ENCODE results near the gene CCDC183. TPM values are rescaled to one million over a fixed set of nuclear protein-coding genes. Genes with fewer than 3 reads are reported as not detected.

CCDC183 gene
- total RNA-seq, 1 donor from 2014 or later, result 9.0 TPM

DNA sequence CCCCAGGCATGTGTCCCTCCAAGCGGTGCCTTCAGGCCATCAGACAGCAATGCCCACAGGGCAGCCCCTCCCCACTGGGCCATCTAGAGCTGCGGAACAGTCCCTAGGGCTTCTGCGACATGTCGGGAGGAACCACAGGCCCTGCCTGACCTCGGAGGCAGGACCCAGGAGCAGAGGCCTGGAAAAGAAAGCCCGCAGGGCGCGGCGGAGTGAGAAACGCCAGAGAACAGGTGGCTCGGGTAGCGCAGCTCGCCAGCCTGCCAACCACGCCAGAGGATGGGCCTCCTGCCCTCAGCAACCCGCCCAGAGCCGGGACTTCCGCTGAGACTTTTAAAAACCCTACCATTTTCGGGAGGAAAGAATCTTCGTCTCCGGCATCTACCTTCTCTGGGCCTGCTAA, 38.8 kb upstream of the CCDC183 start:
- Mint-ChIP-seq H3K4me1 (ENCODE audit: low read depth) (no peaks in the 10 kb centered on the region), H3K4me3 (ENCODE audit: low read depth) (no peak overlapping the region), H3K27me3 (peaks cover 5% of the 10 kb centered on the region), H3K9me3 (ENCODE audit: low read depth) (peaks cover 5% of the 10 kb centered on the region), H3K27ac (no peak overlapping the region), H3K36me3 (ENCODE audit: insufficient read depth) (no peaks in the 10 kb centered on the region)
- DNase-seq (ENCODE audit: low spot score, unreplicated experiment), result no peak
- TF ChIP-seq, protein P1, sequence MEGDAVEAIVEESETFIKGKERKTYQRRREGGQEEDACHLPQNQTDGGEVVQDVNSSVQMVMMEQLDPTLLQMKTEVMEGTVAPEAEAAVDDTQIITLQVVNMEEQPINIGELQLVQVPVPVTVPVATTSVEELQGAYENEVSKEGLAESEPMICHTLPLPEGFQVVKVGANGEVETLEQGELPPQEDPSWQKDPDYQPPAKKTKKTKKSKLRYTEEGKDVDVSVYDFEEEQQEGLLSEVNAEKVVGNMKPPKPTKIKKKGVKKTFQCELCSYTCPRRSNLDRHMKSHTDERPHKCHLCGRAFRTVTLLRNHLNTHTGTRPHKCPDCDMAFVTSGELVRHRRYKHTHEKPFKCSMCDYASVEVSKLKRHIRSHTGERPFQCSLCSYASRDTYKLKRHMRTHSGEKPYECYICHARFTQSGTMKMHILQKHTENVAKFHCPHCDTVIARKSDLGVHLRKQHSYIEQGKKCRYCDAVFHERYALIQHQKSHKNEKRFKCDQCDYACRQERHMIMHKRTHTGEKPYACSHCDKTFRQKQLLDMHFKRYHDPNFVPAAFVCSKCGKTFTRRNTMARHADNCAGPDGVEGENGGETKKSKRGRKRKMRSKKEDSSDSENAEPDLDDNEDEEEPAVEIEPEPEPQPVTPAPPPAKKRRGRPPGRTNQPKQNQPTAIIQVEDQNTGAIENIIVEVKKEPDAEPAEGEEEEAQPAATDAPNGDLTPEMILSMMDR (IDR thresholded peaks at IDR 0.05; ENCODE audit: unreplicated experiment), result no peak

DNA sequence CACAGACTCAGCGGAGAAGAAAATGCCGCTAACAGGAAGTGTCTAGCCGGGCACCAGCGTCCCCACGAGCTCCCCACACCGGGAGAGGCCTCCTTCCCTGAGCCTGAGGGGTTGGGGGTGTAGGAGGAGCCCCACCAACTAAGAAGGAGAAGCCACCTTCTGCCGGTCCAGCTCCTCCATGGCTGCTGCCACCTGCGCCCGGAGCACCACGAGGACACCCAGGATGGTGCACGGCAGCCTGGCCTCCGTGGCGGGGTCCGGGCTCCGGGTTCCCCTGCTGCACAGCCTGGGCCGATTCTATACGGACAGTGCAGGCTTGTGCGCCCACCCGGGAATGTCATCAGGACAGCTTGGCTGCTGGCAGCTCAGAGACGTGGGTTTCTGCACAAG, 38.4 kb upstream of the CCDC183 start:
- no peak for DNase-seq (ENCODE audit: low spot score, unreplicated experiment)
- H3K4me3 Mint-ChIP-seq (ENCODE audit: low read depth), result no peak overlapping the region
- TF ChIP-seq, protein P1 (IDR thresholded peaks at IDR 0.05; ENCODE audit: unreplicated experiment), result no peak
- peaks cover under 1% of the 10 kb centered on the region for H3K27me3 Mint-ChIP-seq
- H3K4me1 Mint-ChIP-seq (ENCODE audit: low read depth), result no peaks in the 10 kb centered on the region
- no peaks in the 10 kb centered on the region for H3K36me3 Mint-ChIP-seq (ENCODE audit: insufficient read depth)
- no peak overlapping the region for H3K27ac Mint-ChIP-seq
- peaks cover under 1% of the 10 kb centered on the region for H3K9me3 Mint-ChIP-seq (ENCODE audit: low read depth)

DNA sequence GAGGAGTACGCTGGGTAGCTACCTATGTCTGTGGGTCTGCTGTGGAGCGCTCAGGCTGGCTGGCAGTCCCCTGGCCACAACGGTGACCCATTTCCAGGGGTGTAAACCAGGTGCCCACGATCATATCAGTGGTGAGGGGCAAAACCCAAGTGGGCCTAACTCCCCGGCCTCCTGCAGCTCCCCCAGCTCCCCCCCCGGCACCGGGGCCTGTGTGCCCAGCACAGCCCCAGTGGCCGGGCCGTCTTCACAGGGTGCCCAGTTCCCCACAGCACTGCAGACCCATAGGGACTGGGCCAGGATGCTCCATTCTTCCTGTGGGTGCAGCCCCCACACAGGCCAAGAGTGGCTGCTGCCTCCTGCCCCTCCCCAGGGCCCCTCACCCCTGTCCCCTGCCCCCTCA, 37.1 kb upstream of the CCDC183 start:
- H3K4me3 Mint-ChIP-seq (ENCODE audit: low read depth), result no peak overlapping the region
- H3K9me3 Mint-ChIP-seq (ENCODE audit: low read depth), result no peaks in the 10 kb centered on the region
- no peaks in the 10 kb centered on the region for H3K27me3 Mint-ChIP-seq
- TF ChIP-seq, protein P1 (IDR thresholded peaks at IDR 0.05; ENCODE audit: unreplicated experiment), result no peak
- no peaks in the 10 kb centered on the region for H3K4me1 Mint-ChIP-seq (ENCODE audit: low read depth)
- no peaks in the 10 kb centered on the region for H3K36me3 Mint-ChIP-seq (ENCODE audit: insufficient read depth)
- DNase-seq (ENCODE audit: low spot score, unreplicated experiment), result no peak
- no peak overlapping the region for H3K27ac Mint-ChIP-seq

DNA sequence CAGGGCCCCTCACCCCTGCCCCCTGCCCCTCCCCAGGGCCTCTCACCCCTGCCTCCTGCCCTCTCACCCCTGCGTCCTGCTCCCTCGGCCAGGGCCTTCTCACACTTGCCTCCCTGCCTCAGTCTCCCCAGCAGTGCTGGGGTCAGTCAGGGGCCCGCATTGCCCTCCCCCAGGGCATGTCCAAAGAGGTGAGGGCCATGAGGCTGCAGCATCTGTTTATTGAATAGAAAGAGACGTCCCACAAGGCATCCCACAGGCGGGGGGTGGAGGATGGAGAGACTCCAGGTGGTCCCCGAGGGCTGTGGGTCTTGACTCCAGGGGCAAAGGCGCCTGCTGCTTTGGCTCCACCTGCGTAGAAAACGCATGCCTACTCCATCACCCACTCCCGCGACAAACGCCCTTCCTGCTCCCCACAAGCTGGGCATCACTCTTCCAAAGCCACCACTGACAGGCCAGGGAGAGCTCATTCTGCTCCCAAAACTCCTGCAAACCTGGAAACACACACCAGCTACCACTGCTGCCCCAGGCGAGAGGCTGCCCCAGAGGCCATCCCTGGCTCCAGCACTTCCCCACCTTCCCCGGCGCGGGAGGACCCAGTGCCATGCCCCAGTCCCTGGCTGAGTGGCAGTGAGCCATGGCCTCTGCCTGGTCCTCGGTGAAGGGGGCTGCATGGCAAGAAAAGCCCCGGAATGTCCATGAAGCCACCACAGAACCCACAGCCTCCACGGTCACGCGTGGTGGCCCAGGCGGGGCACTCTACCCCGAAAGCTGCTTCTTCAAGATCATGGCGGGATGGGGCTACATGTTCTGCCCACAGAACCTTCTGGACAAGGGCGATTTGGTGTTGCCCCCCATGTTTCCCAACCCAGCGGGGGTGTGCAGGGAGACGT, 36.5 kb upstream of the CCDC183 start:
- no peaks in the 10 kb centered on the region for H3K36me3 Mint-ChIP-seq (ENCODE audit: insufficient read depth)
- H3K27ac Mint-ChIP-seq, result no peak overlapping the region
- H3K9me3 Mint-ChIP-seq (ENCODE audit: low read depth), result no peaks in the 10 kb centered on the region
- TF ChIP-seq, protein P1 (IDR thresholded peaks at IDR 0.05; ENCODE audit: unreplicated experiment), result no peak
- H3K4me1 Mint-ChIP-seq (ENCODE audit: low read depth), result no peaks in the 10 kb centered on the region
- H3K4me3 Mint-ChIP-seq (ENCODE audit: low read depth), result no peak overlapping the region
- no peaks in the 10 kb centered on the region for H3K27me3 Mint-ChIP-seq
- no peak for DNase-seq (ENCODE audit: low spot score, unreplicated experiment)

DNA sequence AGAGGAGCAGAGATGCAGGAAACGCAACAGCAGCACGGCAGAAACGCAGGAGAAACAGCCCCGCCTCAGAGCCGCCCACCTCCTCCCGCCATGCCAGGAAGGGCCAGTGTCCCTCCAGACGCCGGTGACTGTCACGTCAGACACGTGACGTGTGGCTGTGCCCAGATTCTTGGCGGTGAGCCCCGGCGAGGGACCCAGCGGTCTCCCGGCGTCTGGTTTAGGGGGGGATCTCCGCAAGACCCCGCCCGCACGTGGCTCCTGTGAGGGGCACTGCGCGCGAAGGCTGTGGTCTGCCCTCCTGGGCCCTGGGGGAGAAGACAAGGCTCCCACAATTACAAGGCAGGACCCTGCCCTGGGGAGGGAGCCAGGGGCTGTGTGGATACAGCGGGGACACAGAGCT, 35.7 kb upstream of the CCDC183 start:
- Mint-ChIP-seq H3K9me3 (ENCODE audit: low read depth) (no peaks in the 10 kb centered on the region), H3K27ac (no peak overlapping the region), H3K36me3 (ENCODE audit: insufficient read depth) (no peaks in the 10 kb centered on the region), H3K4me1 (ENCODE audit: low read depth) (no peaks in the 10 kb centered on the region), H3K4me3 (ENCODE audit: low read depth) (no peak overlapping the region), H3K27me3 (no peaks in the 10 kb centered on the region)
- no peak for DNase-seq (ENCODE audit: low spot score, unreplicated experiment)
- TF ChIP-seq, protein P1 (IDR thresholded peaks at IDR 0.05; ENCODE audit: unreplicated experiment), result no peak

Measured in progenitor cell of endocrine pancreas (in vitro differentiated cells).